Right lobe of liver (tissue), 6 donors: Measurements from ENCODE around the gene SLC7A1. TPM values are rescaled to one million over a fixed set of nuclear protein-coding genes. Genes with fewer than 3 reads are reported as not detected.

Experiments used
- ATAC-seq, 4 donors: fragments of 200-7000 bp; cut with Tn5 transposase; one replicate each; pipeline ENCODE4 v1.9.1; 2020; ENCODE audit warnings: mild to moderate bottlenecking in 4 of 4, moderate library complexity in 4 of 4
- DNase-seq, 3 donors: peaks; one replicate each; pipeline ENCODE4 v3.0.0-alpha.2; 2020
- H3K27ac ChIP-seq, 3 donors: fragments of 200-600 bp; one replicate each; pipeline ENCODE4 v1.8.0; 2022
- H3K27me3 ChIP-seq, 2 donors: fragments of 200-600 bp; one replicate each; pipeline ENCODE4 v1.8.0; 2022
- H3K36me3 ChIP-seq, 4 donors: fragments of 200-600 bp; sonication (generic) in 1 of 4; one replicate each; pipeline versions ENCODE4 v1.5.1 to v1.8.0; 2017 to 2022; ENCODE audit warnings: control low read depth in 1 of 4
- H3K4me1 ChIP-seq, 4 donors: fragments of 200-600 bp; sonication (generic) in 1 of 4; one replicate each; pipeline versions ENCODE4 v1.5.1 to v1.8.0; 2017 to 2022; ENCODE audit warnings: control low read depth in 1 of 4
- H3K4me3 ChIP-seq, 3 donors: fragments of 200-600 bp; one replicate each; pipeline ENCODE4 v1.8.0; 2022
- H3K9me3 ChIP-seq, 4 donors: fragments of 200-600 bp; sonication (generic) in 1 of 4; one replicate each; pipeline versions ENCODE4 v1.5.1 to v1.8.0; 2017 to 2022; ENCODE audit warnings: control low read depth in 1 of 4
- POLR2A ChIP-seq: fragments of 450-650 bp; IDR thresholded peaks from one replicate; pipeline ENCODE4 v1.6.1; 2017; ENCODE audit warnings: antibody characterized with exemption, mild to moderate bottlenecking
- WGBS: methylation state at CpG from one replicate; pipeline ENCODE4 v1.1.6; 2018; ENCODE audit warnings: low coverage, low lambda C conversion rate; ENCODE audit not compliant: insufficient coverage; ENCODE audit errors: missing lambda C conversion rate; 5-methylcytosine and 5-hydroxymethylcytosine counted together
- intact Hi-C, 2 donors: fragments of 100-400 bp; cut with DNase I; formaldehyde crosslinking; loops; one replicate each; pipeline versions ENCODE4 v1.11.2 to v1.14.1; 2022
- total RNA-seq, 6 experiments: library from RNA; depleted of rRNA in 2 of 6; stranded (reverse); fragments of >200 nt in 2 of 6; fragmentation: NEBNext Ultra II Directional in 3 of 6; extraction: Animal tissue kit (Norgen Biotek cat#: 25700) in 3 of 6; gene quantifications; one replicate each; pipeline versions ENCODE4 v1.1.0 to v1.2.4, GENCODE V29; 2016 to 2023
- TF ChIP-seq, protein P1 (sequence below), 4 donors: fragments of 200-600 bp in 3 of 4; fragments of 450-650 bp in 1 of 4; IDR thresholded peaks; one replicate each; pipeline versions ENCODE4 v1.5.1 to v1.8.0; 2016 to 2022; ENCODE audit warnings: antibody characterized with exemption in 4 of 4, mild to moderate bottlenecking in 2 of 4
- donor health status: DM: no; HTN: yes; CAD: no.
- donor health status: DM: no; HTN: no; CAD: no.
- donor health status: DM: no; HTN: no; CAD: no.
- donor health status: DM: no; HTN: yes; CAD: no.
- donor health status: DM: no; HTN: yes; CAD: no.

Gene SLC7A1
- total RNA-seq, 6 experiments from 2014 or later, result 0.70 to 6.5 (median 3.7) TPM

DNA sequence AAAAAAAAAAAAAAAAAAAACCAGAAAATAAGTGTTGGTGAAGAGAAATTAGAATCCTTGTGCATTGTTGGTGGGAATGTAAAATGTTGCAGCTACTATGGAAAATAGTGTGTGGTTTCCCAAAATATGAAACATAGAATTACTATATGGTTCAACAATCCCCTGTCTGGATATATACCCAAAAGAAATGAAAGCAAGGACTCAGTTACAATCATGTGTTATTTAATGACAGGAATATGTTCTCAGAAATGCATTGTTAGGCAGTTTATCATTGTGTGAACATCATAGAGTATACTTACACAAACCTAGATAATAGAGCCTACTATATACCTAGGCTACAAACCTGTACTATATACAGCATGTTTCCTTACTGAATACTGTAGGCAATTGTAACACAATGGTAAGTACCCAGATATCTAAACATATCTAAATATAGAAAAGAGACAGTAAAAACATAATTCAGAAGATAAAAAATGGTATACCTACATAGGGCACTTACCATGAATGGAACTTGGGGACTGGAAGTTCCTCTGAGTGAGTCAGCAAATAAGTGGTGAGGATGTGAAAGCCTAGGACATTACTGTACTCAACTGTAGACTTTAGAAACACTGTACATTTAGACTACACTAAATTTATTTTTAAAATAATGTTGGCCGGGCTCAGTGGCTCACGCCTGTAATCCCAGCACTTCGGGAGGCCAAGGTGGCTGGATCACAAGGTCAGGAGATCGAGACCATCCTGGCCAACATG is 25.7 kb upstream of the SLC7A1 start:
- no peak overlapping the region for H3K4me3 ChIP-seq
- H3K9me3 ChIP-seq, result no peaks in the 10 kb centered on the region
- H3K27me3 ChIP-seq, result no peaks in the 10 kb centered on the region
- WGBS, result 75% methylated on average over 4 of the region's 4 CpGs
- no peak overlapping the region for H3K27ac ChIP-seq
- no peak for ATAC-seq
- no peaks in the 10 kb centered on the region for H3K4me1 ChIP-seq
- intact Hi-C loops, result no loop called here
- no peak for DNase-seq
- H3K36me3 ChIP-seq, result no peaks in the 10 kb centered on the region
- TF ChIP-seq, protein P1, sequence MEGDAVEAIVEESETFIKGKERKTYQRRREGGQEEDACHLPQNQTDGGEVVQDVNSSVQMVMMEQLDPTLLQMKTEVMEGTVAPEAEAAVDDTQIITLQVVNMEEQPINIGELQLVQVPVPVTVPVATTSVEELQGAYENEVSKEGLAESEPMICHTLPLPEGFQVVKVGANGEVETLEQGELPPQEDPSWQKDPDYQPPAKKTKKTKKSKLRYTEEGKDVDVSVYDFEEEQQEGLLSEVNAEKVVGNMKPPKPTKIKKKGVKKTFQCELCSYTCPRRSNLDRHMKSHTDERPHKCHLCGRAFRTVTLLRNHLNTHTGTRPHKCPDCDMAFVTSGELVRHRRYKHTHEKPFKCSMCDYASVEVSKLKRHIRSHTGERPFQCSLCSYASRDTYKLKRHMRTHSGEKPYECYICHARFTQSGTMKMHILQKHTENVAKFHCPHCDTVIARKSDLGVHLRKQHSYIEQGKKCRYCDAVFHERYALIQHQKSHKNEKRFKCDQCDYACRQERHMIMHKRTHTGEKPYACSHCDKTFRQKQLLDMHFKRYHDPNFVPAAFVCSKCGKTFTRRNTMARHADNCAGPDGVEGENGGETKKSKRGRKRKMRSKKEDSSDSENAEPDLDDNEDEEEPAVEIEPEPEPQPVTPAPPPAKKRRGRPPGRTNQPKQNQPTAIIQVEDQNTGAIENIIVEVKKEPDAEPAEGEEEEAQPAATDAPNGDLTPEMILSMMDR (IDR thresholded peaks at IDR 0.05), result no peak
- no peak for TF ChIP-seq POLR2A

DNA sequence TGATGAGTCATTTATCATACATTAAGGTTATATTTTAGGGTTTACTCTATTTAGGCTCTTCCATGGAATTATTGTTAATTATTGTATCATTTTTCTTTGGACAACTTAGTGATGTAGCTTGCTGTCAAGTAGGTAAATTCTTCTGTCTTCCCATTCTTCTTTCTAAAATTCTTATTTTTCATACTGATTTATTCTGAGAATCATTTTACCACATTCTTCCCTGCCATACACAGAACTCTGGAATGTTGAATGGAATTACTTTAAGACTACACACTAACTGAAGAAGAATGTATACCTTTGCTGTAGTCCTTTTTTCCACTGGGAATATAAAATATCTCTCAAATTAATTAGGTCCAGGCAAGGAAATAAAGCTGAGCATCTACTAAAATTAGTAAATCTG is 24.5 kb upstream of the SLC7A1 start:
- Histone ChIP-seq H3K27me3 (no peaks in the 10 kb centered on the region), H3K27ac (no peak overlapping the region), H3K36me3 (no peaks in the 10 kb centered on the region), H3K4me3 (no peak overlapping the region), H3K4me1 (no peaks in the 10 kb centered on the region), H3K9me3 (no peaks in the 10 kb centered on the region)
- intact Hi-C loops, result no loop called here
- TF ChIP-seq, protein P1 (IDR thresholded peaks at IDR 0.05), result no peak
- no peak for TF ChIP-seq POLR2A
- ATAC-seq, result no peak
- DNase-seq, result no peak

DNA sequence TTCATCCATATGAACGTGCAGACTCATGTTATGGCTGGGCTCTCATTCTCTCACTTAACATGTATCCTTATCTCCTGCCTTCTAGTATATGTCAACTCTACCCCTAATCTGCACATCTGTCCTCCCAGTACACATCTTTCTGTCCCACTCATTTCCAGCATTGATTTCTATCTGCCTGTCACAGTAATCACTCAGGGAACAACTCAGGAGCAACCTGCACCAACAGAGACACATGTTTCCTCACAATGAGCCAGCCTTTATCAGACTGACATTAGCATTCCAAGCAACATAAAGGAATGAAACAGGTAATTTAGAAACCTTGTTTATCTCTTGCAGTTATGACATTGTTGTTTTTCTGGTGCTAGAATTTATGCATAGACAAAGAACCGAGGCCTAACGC is 17.6 kb upstream of the SLC7A1 start:
- WGBS, result 75% methylated on average over 3 of the region's 3 CpGs

DNA sequence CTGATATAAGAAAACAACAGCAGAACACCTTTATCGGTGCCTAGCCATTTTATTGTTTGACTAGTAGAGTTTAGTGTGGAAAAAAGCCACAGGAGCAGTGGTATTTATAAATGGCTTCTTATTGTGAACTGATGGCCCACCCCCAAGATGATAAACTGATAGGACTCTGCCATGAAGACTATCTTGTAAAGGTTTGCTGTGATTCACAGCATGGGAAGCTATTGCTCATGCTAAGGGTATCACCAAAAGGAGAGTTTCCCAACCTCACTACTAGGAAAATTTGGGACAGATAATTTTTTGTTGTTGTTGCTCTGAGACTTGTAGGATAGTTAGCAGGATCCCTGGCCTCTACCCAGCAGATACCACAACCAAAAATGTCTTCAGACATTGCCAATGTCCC is 12.0 kb upstream of the SLC7A1 start:
- WGBS, result 100% methylated on average over 1 of the region's 1 CpG
- H3K4me1 ChIP-seq, result no peaks in the 10 kb centered on the region
- DNase-seq, result no peak
- TF ChIP-seq POLR2A, result no peak
- TF ChIP-seq, protein P1 (IDR thresholded peaks at IDR 0.05), result no peak
- no peak for ATAC-seq
- H3K27ac ChIP-seq, result no peak overlapping the region
- H3K27me3 ChIP-seq, result no peaks in the 10 kb centered on the region
- intact Hi-C loops, result no loop called here
- no peaks in the 10 kb centered on the region for H3K36me3 ChIP-seq
- no peaks in the 10 kb centered on the region for H3K9me3 ChIP-seq
- H3K4me3 ChIP-seq, result no peak overlapping the region

More for the DNA sequence above, 17.6 kb upstream of the SLC7A1 start:
- no peaks in the 10 kb centered on the region for H3K27me3 ChIP-seq
- no peaks in the 10 kb centered on the region for H3K36me3 ChIP-seq
- ATAC-seq (no peak), DNase-seq (no peak)
- no peaks in the 10 kb centered on the region for H3K9me3 ChIP-seq
- TF ChIP-seq POLR2A, result no peak
- intact Hi-C loops, result no loop called here
- H3K4me1 ChIP-seq, result no peaks in the 10 kb centered on the region
- no peak overlapping the region for H3K4me3 ChIP-seq
- H3K27ac ChIP-seq, result no peak overlapping the region

DNA sequence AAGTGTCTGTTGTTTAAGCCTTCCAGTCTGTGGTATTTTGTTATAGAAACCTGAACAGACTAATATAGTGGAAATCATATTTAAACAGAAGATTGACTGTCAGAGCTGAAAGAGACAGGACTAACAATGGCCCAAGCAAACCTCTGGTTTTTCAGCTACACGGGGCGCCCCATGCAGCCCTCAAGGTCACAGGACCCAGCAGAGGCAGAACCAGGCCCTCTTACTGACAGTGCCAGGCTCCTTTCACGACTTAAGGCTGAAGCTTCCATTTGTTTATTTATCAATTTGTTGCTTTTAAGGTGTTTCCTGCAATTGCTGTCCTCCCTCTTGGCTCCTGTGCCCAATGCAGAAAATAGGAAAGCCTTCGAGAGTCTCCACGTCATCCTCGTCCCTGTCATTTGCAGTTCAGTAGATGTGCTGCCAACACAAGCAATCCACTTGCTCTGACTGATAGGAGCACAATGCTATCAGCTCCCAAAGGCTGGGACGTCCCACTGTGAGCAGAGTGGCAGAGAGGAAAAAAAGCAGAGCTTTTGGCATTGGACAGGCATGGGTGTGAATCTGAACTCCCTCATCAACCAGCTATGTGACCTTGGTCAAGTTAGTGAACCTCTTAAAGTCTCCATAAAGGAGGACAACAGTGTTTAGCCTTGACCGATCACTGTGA is 10.5 kb upstream of the SLC7A1 start:
- intact Hi-C loops, result no loop called here
- 52% methylated on average over 7 of the region's 8 CpGs for WGBS

More for the DNA sequence above, 10.5 kb upstream of the SLC7A1 start:
- no peaks in the 10 kb centered on the region for H3K36me3 ChIP-seq
- no peaks in the 10 kb centered on the region for H3K27me3 ChIP-seq
- no peak overlapping the region for H3K4me3 ChIP-seq
- no peak for ATAC-seq
- no peak for DNase-seq
- TF ChIP-seq, protein P1 (IDR thresholded peaks at IDR 0.05), result no peak
- no peak for TF ChIP-seq POLR2A
- H3K9me3 ChIP-seq, result no peaks in the 10 kb centered on the region
- no peaks in the 10 kb centered on the region for H3K4me1 ChIP-seq
- H3K27ac ChIP-seq, result no peak overlapping the region
